CD8-positive, alpha-beta memory T cell (primary cell): ENCODE data around the gene PPP1R14B. TPM values are rescaled to one million over a fixed set of nuclear protein-coding genes. Genes with fewer than 3 reads are reported as not detected.

ENCODE experiments used
- CTCF ChIA-PET: fragments of 350-600 bp; sonication (Branson Sonifier 250); formaldehyde crosslinking; loops from one replicate; lab custom pipeline; 2021; ENCODE audit warnings: antibody characterized with exemption; lab: Charles Lee
- POLR2A ChIA-PET: fragments of 350-600 bp; sonication (Branson Sonifier 250); formaldehyde crosslinking; loops from one replicate; lab custom pipeline; 2021; ENCODE audit warnings: antibody characterized with exemption; lab: Charles Lee
- DNase-seq, 5 donors: peaks; one replicate each; pipeline versions ENCODE4 v3.0.0 to v3.0.0-alpha.2; 2020 to 2022; ENCODE audit warnings: mixed read lengths in 1 of 5
- H3K27ac ChIP-seq: one replicate; pipeline ENCODE4 v1.7.0; 2013; ENCODE audit warnings: low read depth, mild to moderate bottlenecking, low read length, moderate library complexity
- H3K27me3 ChIP-seq: 2 replicates; pipeline ENCODE4 v1.7.0; 2013; ENCODE audit warnings: low read length, mild to moderate bottlenecking; ENCODE audit not compliant: insufficient read depth, poor library complexity, severe bottlenecking
- H3K36me3 ChIP-seq: 2 replicates; pipeline ENCODE4 v1.7.0; 2013; ENCODE audit warnings: mild to moderate bottlenecking, low read length, moderate library complexity; ENCODE audit not compliant: insufficient read depth
- H3K4me1 ChIP-seq: 2 replicates; pipeline ENCODE4 v1.7.0; 2013; ENCODE audit warnings: mild to moderate bottlenecking, low read length, moderate library complexity; ENCODE audit not compliant: insufficient read depth
- H3K4me3 ChIP-seq: 2 replicates; pipeline ENCODE4 v1.7.0; 2013; ENCODE audit warnings: mild to moderate bottlenecking, low read length
- H3K9me3 ChIP-seq: 2 replicates; pipeline ENCODE4 v1.7.0; 2013; ENCODE audit warnings: mild to moderate bottlenecking, low read length
- H3K27ac Mint-ChIP-seq, 8 donors: one replicate each; pipeline ENCODE4 v1.8.0; 2020 to 2021; ENCODE audit warnings: mixed read lengths in 8 of 8, mild to moderate bottlenecking in 6 of 8, inconsistent platforms in 3 of 8, moderate library complexity in 3 of 8
- H3K27me3 Mint-ChIP-seq, 2 donors: one replicate each; pipeline ENCODE4 v1.8.0; 2020 to 2021; ENCODE audit warnings: mixed read lengths in 2 of 2, mild to moderate bottlenecking in 1 of 2, moderate library complexity in 1 of 2
- H3K36me3 Mint-ChIP-seq, 3 donors: one replicate each; pipeline ENCODE4 v1.8.0; 2020 to 2021; ENCODE audit warnings: mixed read lengths in 3 of 3, inconsistent platforms in 1 of 3, mild to moderate bottlenecking in 1 of 3
- H3K4me1 Mint-ChIP-seq, 3 donors: one replicate each; pipeline ENCODE4 v1.8.0; 2020 to 2021; ENCODE audit warnings: mixed read lengths in 3 of 3, inconsistent platforms in 1 of 3, mild to moderate bottlenecking in 1 of 3
- H3K4me3 Mint-ChIP-seq, 7 donors: one replicate each; pipeline ENCODE4 v1.8.0; 2020 to 2021; ENCODE audit warnings: mixed read lengths in 7 of 7, mild to moderate bottlenecking in 6 of 7, moderate library complexity in 4 of 7, inconsistent platforms in 2 of 7
- H3K9me3 Mint-ChIP-seq, 5 donors: one replicate each; pipeline ENCODE4 v1.8.0; 2020 to 2022; ENCODE audit warnings: mixed read lengths in 5 of 5, mild to moderate bottlenecking in 3 of 5, moderate library complexity in 2 of 5, inconsistent platforms in 1 of 5
- polyA plus RNA-seq: library from polyadenylated mRNA; unstranded; fragments of 300-500 nt; fragmentation: Illumina TruSeq; gene quantifications from one replicate; pipeline ENCODE4 v1.2.3, GENCODE V29; 2021
- total RNA-seq, 2 experiments: library from RNA; stranded (reverse); gene quantifications; one replicate each; pipeline ENCODE4 v1.2.3, GENCODE V29; 2021

PPP1R14B gene
- total and polyA plus RNA-seq, 3 experiments from 2014 or later, result 57.3 to 381 (median 365) TPM

DNA sequence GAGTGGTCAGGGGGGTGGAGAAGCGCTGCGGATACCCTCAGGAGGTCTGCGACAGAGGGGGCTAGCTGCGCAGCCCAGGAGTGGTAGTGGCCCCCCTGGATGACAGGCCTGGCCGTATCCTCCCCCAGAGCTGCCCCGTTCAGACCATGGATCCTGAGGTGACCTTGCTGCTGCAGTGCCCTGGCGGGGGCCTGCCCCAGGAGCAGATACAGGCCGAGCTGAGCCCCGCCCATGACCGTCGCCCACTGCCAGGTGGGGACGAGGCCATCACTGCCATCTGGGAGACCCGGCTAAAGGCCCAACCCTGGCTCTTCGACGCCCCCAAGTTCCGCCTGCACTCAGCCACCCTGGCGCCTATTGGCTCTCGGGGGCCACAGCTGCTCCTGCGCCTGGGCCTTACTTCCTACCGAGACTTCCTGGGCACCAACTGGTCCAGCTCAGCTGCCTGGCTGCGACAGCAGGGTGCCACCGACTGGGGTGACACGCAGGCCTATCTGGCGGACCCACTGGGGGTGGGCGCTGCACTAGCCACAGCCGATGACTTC, 20.2 kb downstream of the PPP1R14B start:
- ChIA-PET POLR2A (interaction anchor here (0.5 to 6.2 kb wide), 13 partner anchors 9 to 76 kb away, joined by 3 to 69 read pairs (median 7); partner anchors contain the start of genes FERMT3, FKBP2, GPR137 and PPP1R14B), CTCF (interaction anchor here (0.8 to 12.0 kb wide), 13 partner anchors 9 to 78 kb away, joined by 3 to 143 read pairs (median 5); partner anchors contain the start of genes BAD, CATSPERZ, FERMT3 and STIP1)
- Mint-ChIP-seq H3K9me3 (no peaks in the 10 kb centered on the region), H3K4me3 (peak overlapping the region; percentile 90 to 94 (median 92)), H3K27me3 (no peaks in the 10 kb centered on the region), H3K4me1 (peaks cover 32 to 56% (median 36%) of the 10 kb centered on the region in 3 donors), H3K36me3 (peaks cover 0 to 18% (median 0%) of the 10 kb centered on the region in 3 donors), H3K27ac (peak overlapping the region; percentile 79 to 96 (median 89))
- peak; percentile 56 to 78 (median 62) for DNase-seq
- Histone ChIP-seq H3K36me3 (peaks cover 5% of the 10 kb centered on the region), H3K4me1 (peaks cover 42% of the 10 kb centered on the region), H3K9me3 (no peaks in the 10 kb centered on the region), H3K4me3 (peak overlapping the region; percentile 90), H3K27me3 (no peaks in the 10 kb centered on the region), H3K27ac (peak overlapping the region; percentile 88)

DNA sequence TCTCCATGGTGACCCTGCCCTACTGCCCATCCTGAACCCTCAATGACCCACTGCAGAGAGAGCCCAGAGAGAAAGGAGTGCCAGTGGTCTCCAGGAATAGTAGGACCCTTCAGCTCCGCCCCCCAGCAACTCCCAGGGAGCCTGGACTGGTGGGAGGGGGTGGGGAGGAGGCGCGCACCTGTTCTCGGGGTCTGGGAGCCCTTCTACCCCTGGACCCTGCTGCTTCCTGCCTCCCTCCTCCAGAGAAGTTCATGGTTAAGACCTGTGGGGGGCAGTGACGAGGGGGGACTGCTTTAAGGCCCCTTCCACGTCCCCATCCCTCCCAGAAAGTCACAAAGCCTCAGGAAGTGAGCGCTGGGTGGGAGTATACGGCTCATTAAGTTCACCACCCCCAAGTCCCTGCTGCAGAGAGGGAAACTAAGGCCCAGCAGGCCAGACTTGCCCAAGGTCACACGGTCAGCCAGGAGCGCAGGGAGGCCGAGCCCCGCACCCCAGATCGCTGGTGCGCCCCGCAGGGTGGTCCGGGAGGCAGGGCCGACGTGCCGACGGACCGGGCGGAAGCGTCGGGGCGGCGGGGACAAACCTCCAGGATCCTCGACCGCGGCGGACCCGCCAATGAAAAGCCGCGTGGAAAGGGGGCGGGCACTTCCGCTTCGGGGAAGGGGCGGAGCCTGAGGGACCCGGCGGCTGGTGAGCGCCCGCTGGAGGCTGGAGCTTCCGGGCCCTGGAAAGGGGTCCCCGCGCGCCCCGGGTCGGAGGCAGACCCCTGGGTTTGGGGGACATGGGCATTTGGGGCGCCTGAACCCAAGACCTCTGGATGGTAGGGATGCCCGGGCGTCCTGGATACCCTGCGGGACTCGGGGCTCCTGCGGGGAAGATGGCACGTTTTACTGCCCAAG, 20.9 kb downstream of the PPP1R14B start, which contains the start of the genes NUDT22 and TRPT1:
NUDT22 (plus strand) TSS at position 667 of the 899 bp plus-strand sequence. CDS start 379 bp downstream, outside the sequence.
TRPT1 (minus strand) TSS at position 579 of the 899 bp plus-strand sequence; CDS start at position 253, 326 bp downstream.
- peak; percentile 86 to 93 (median 88) for DNase-seq
- Histone ChIP-seq H3K9me3 (no peaks in the 10 kb centered on the region), H3K4me3 (peak within 1 kb of the TSS; percentile 90), H3K27me3 (no peaks in the 10 kb centered on the region), H3K27ac (peak within 1 kb of the TSS; percentile 88), H3K36me3 (peaks cover 9% of the 10 kb centered on the region), H3K4me1 (peaks cover 35% of the 10 kb centered on the region)
- Mint-ChIP-seq H3K4me3 (peak within 1 kb of the TSS; percentile 90 to 94 (median 92)), H3K27ac (peak within 1 kb of the TSS; percentile 89 to 96 (median 93)), H3K27me3 (no peaks in the 10 kb centered on the region), H3K4me1 (peaks cover 30 to 51% (median 31%) of the 10 kb centered on the region in 3 donors), H3K36me3 (peaks cover 0 to 24% (median 0%) of the 10 kb centered on the region in 3 donors), H3K9me3 (no peaks in the 10 kb centered on the region)
- ChIA-PET POLR2A (interaction anchor here (0.5 to 6.2 kb wide), 15 partner anchors 10 to 78 kb away, joined by 3 to 69 read pairs (median 4); partner anchors contain the start of genes FERMT3, FKBP2, GPR137 and PPP1R14B), CTCF (interaction anchor here (0.7 to 12.0 kb wide), 16 partner anchors 8 to 78 kb away, joined by 3 to 143 read pairs (median 5); partner anchors contain the start of genes BAD, CATSPERZ, FERMT3 and STIP1)

DNA sequence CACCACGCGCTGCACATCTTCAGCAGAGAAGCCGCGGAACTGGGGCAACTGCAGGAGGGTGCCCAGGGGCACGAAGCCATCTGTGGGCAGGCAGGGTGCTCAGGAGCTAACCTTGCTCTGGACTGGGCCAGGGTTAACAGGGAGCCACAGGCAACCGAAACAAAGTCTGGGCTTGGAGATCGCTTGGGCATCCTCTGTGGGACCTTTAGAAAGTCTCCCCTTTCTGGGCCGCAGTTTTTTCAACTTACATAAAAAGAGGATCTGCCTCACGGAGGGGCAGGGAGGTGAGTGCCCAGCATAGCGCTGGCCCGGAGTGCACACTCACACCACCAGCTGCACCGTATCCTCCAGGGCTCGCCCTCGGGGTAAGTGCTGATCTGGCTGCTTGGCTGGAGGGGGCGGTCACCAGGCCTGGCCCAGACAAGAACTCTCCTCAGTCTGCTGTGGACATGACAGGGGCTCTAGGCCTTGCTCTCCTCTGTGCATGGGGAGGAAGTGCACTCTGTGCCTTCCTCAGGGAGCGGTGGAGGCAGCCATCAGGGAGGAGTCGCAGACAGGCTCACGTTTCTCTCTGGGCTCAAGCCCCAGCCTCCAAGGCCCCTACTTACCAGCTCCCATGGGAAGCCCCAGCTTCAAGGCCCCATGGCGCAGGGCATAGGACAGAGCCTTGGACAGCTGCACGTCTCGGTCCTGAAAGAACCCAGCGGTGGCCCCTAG, 21.7 kb downstream of the PPP1R14B start:
- ChIA-PET POLR2A (interaction anchor here (0.6 to 6.2 kb wide), 6 partner anchors 15 to 79 kb away, joined by 3 to 69 read pairs (median 8); partner anchors contain the start of genes FERMT3, FKBP2, PPP1R14B and STIP1), CTCF (interaction anchor here (0.7 to 12.0 kb wide), 6 partner anchors 10 to 79 kb away, joined by 3 to 143 read pairs (median 6); partner anchors contain the start of gene FERMT3)
- peak overlapping the region; percentile 90 to 94 (median 92) for H3K4me3 Mint-ChIP-seq
- Histone ChIP-seq H3K27ac (peak overlapping the region; percentile 88), H3K4me1 (peaks cover 33% of the 10 kb centered on the region), H3K27me3 (no peaks in the 10 kb centered on the region), H3K36me3 (peaks cover 16% of the 10 kb centered on the region), H3K4me3 (peak overlapping the region; percentile 90), H3K9me3 (no peaks in the 10 kb centered on the region)
- peak in 1 of 5 donors; percentile 51 for DNase-seq
- H3K4me1 Mint-ChIP-seq, result peaks cover 29 to 45% (median 30%) of the 10 kb centered on the region in 3 donors
- H3K27me3 Mint-ChIP-seq, result no peaks in the 10 kb centered on the region
- H3K27ac Mint-ChIP-seq, result peak overlapping the region; percentile 63 to 96 (median 91)
- peaks cover 0 to 29% (median 0%) of the 10 kb centered on the region in 3 donors for H3K36me3 Mint-ChIP-seq
- no peaks in the 10 kb centered on the region for H3K9me3 Mint-ChIP-seq

DNA sequence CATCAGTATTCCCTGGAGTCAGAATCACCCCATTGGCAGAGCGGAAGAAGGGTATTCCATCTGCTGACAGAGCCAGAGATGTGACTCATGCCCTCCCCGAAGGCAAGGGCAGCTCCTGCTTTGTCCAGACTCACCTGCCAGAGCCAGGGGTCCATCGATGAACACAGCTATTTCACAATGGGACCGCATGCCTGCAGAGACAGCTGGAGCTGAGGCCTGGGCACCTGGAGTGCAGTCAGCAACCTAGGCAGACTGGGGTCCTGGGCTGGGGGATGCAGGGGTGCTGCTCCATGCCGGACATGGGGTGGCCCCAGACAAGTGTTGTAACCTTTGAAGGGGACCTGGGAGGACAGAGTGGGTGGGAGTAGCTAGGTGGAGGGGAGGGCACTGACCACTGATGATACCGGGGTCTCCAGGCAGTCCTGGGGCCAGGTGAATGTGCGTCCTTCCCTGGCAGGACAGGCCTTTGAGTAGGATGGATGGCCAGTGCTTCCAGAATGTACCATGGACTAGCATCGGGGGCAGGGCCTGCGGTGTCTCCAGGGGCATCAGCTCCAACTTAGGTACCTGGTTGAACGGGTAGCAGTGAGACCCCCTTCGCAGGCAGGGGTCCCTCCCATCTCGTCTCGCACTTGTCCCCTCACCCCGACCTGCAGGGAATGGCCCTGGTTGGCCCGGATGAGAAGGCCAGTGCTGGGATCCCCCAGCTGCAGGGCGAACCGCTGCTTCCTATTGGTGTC, 22.4 kb downstream of the PPP1R14B start:
- Histone ChIP-seq H3K36me3 (peaks cover 24% of the 10 kb centered on the region), H3K4me1 (peaks cover 26% of the 10 kb centered on the region), H3K9me3 (no peaks in the 10 kb centered on the region), H3K4me3 (no peak overlapping the region), H3K27me3 (no peaks in the 10 kb centered on the region), H3K27ac (no peak overlapping the region)
- DNase-seq, result peak in 1 of 5 donors; percentile 46
- peaks cover 22 to 38% (median 23%) of the 10 kb centered on the region in 3 donors for H3K4me1 Mint-ChIP-seq
- ChIA-PET CTCF (interaction anchor here (0.6 to 12.0 kb wide), 11 partner anchors 8 to 107 kb away, joined by 3 to 143 read pairs (median 5); partner anchors contain the start of genes FERMT3 and STIP1), POLR2A (interaction anchor here (1.0 to 6.2 kb wide), 6 partner anchors 9 to 61 kb away, joined by 3 to 69 read pairs (median 4); partner anchors contain the start of genes FERMT3, GPR137, PPP1R14B and STIP1)
- no peaks in the 10 kb centered on the region for H3K27me3 Mint-ChIP-seq
- peak overlapping the region in 6 of 8 donors; percentile 34 to 77 (median 66) for H3K27ac Mint-ChIP-seq
- H3K36me3 Mint-ChIP-seq, result peaks cover 0 to 36% (median 0%) of the 10 kb centered on the region in 3 donors
- no peaks in the 10 kb centered on the region for H3K9me3 Mint-ChIP-seq
- peak overlapping the region in 6 of 7 donors; percentile 23 to 93 (median 91) for H3K4me3 Mint-ChIP-seq

DNA sequence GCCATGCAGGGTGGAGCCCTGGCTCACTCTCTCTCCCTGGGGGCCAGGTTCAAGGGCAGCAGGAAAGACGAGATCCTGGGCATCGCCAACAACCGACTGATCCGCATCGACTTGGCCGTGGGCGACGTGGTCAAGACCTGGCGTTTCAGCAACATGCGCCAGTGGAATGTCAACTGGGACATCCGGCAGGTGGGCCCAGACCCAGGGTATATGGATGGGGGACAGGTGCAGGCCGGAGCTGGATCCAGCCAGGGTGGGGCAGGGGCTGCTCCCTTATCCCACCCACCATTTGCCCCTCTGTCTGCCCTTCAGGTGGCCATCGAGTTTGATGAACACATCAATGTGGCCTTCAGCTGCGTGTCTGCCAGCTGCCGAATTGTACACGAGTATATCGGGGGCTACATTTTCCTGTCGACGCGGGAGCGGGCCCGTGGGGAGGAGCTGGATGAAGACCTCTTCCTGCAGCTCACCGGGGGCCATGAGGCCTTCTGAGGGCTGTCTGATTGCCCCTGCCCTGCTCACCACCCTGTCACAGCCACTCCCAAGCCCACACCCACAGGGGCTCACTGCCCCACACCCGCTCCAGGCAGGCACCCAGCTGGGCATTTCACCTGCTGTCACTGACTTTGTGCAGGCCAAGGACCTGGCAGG, 23.6 kb downstream of the PPP1R14B start:
- Mint-ChIP-seq H3K36me3 (peaks cover 0 to 47% (median 0%) of the 10 kb centered on the region in 3 donors), H3K4me1 (peaks cover 15 to 36% (median 18%) of the 10 kb centered on the region in 3 donors), H3K9me3 (no peaks in the 10 kb centered on the region), H3K27ac (peak overlapping the region in 1 of 8 donors; percentile 85), H3K27me3 (no peaks in the 10 kb centered on the region), H3K4me3 (peak overlapping the region in 1 of 7 donors; percentile 44)
- H3K4me3 ChIP-seq, result no peak overlapping the region
- POLR2A ChIA-PET, result interaction anchor here (0.6 to 6.2 kb wide), 7 partner anchors 10 to 62 kb away, joined by 3 to 69 read pairs (median 3); partner anchors contain the start of genes FERMT3, GPR137, PPP1R14B and STIP1
- peaks cover 20% of the 10 kb centered on the region for H3K4me1 ChIP-seq
- peaks cover 34% of the 10 kb centered on the region for H3K36me3 ChIP-seq
- H3K9me3 ChIP-seq, result no peaks in the 10 kb centered on the region
- CTCF ChIA-PET, result interaction anchor here (1.0 to 12.0 kb wide), 6 partner anchors 12 to 108 kb away, joined by 3 to 143 read pairs (median 6); partner anchors contain the start of genes FERMT3 and STIP1
- H3K27ac ChIP-seq, result no peak overlapping the region
- DNase-seq, result no peak
- H3K27me3 ChIP-seq, result no peaks in the 10 kb centered on the region

DNA sequence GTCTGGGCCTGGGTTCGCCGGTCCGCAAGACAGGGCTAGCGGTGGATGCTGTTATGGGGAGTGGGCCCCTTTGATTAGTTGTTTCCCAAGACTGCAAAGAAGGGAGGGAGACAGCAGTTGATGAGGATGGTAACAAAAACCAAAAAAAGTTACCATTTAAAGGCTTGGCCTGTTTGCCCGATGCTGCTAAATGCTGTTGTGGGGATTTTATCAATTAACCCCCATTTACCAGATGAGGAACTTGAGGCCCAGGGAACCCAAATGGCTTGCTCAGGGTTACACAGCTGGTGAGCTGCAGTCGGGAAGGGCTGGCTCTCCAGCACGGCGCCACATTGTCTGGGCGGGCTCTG, 24.1 kb downstream of the PPP1R14B start:
- no peak overlapping the region for H3K27ac ChIP-seq
- peaks cover 20% of the 10 kb centered on the region for H3K4me1 ChIP-seq
- Mint-ChIP-seq H3K9me3 (no peaks in the 10 kb centered on the region), H3K36me3 (peaks cover 0 to 49% (median 2%) of the 10 kb centered on the region in 3 donors), H3K27ac (peak overlapping the region in 1 of 8 donors; percentile 33), H3K27me3 (no peaks in the 10 kb centered on the region), H3K4me1 (peaks cover 11 to 34% (median 18%) of the 10 kb centered on the region in 3 donors), H3K4me3 (no peak overlapping the region)
- H3K27me3 ChIP-seq, result no peaks in the 10 kb centered on the region
- H3K4me3 ChIP-seq, result no peak overlapping the region
- H3K9me3 ChIP-seq, result no peaks in the 10 kb centered on the region
- POLR2A ChIA-PET, result interaction anchor here (0.6 to 6.2 kb wide), 2 partner anchors 9 to 17 kb away, joined by 3 to 69 read pairs; partner anchors contain the start of gene FERMT3
- no peak for DNase-seq
- CTCF ChIA-PET, result interaction anchor here (12.0 kb wide), 1 partner anchor 16 kb away, joined by 143 read pairs; the partner anchor contains the start of gene FERMT3
- H3K36me3 ChIP-seq, result peaks cover 34% of the 10 kb centered on the region
